Tibial nerve (tissue), 4 donors: ENCODE data around the gene FHL1. TPM values are rescaled to one million over a fixed set of nuclear protein-coding genes. Genes with fewer than 3 reads are reported as not detected.
"Not testable (repeated sequence)": the region's sequence is repeated elsewhere in the genome, so short reads cannot be mapped to it uniquely, and the experiment has no call there.

Source experiments
- DNase-seq, 2 donors: peaks; one replicate each; pipeline ENCODE4 v3.0.0-alpha.2; 2019; ENCODE audit warnings: low spot score in 2 of 2
- H3K27ac ChIP-seq, 4 donors: fragments of 200-600 bp; sonication (generic) in 3 of 4; one replicate each; pipeline ENCODE4 v1.5.1; 2017 to 2019; ENCODE audit warnings: mild to moderate bottlenecking in 1 of 4
- H3K27me3 ChIP-seq, 2 donors: fragments of 200-600 bp; sonication (generic) in 1 of 2; one replicate each; pipeline versions ENCODE4 v1.5.1 to v1.6.0; 2017 to 2019
- H3K36me3 ChIP-seq, 3 donors: fragments of 200-600 bp; sonication (generic); one replicate each; pipeline ENCODE4 v1.5.1; 2018 to 2019
- H3K4me1 ChIP-seq, 4 donors: fragments of 200-600 bp; sonication (generic) in 3 of 4; one replicate each; pipeline ENCODE4 v1.5.1; 2017 to 2019
- H3K4me3 ChIP-seq, 4 donors: fragments of 200-600 bp; sonication (generic) in 3 of 4; one replicate each; pipeline ENCODE4 v1.5.1; 2017 to 2019; ENCODE audit warnings: mild to moderate bottlenecking in 1 of 4, moderate library complexity in 1 of 4
- H3K9me3 ChIP-seq, 4 donors: fragments of 200-600 bp; sonication (generic) in 3 of 4; one replicate each; pipeline ENCODE4 v1.5.1; 2017 to 2019
- EP300 ChIP-seq, 2 donors: sonication (generic); formaldehyde crosslinking; IDR thresholded peaks; one replicate each; pipeline ENCODE4 v1.6.1; 2017; ENCODE audit warnings: antibody characterized with exemption in 2 of 2, mild to moderate bottlenecking in 1 of 2
- POLR2A ChIP-seq, 2 donors: fragments of 450-650 bp; IDR thresholded peaks; one replicate each; pipeline ENCODE4 v1.6.1; 2017; ENCODE audit warnings: antibody characterized with exemption in 2 of 2, mild to moderate bottlenecking in 2 of 2, moderate library complexity in 2 of 2
- WGBS, 2 donors: methylation state at CpG; one replicate each; pipeline ENCODE4 v1.1.5; 2018; 5-methylcytosine and 5-hydroxymethylcytosine counted together
- total RNA-seq, 4 donors: library from RNA; depleted of rRNA; stranded (reverse); fragments of >200 nt; gene quantifications; one replicate each; pipeline ENCODE4 v1.1.0, GENCODE V29; 2016
- TF ChIP-seq, protein P1 (sequence below), 5 experiments: fragments of 200-600 bp in 3 of 5; fragments of 450-650 bp in 2 of 5; sonication (generic) in 3 of 5; IDR thresholded peaks; one replicate each; pipeline ENCODE4 v1.5.1; 2016 to 2019; ENCODE audit warnings: antibody characterized with exemption in 5 of 5, mild to moderate bottlenecking in 3 of 5, moderate library complexity in 2 of 5

The FHL1 gene
- total RNA-seq, 4 donors from 2014 or later: 246 to 749 (median 333) TPM

- no peaks in the 10 kb centered on the region for H3K4me1 ChIP-seq
- H3K27me3 ChIP-seq: peaks cover 0 to 8% of the 10 kb centered on the region in 2 donors
- TF ChIP-seq POLR2A (IDR thresholded peaks at IDR 0.05): no peak
- TF ChIP-seq, protein P1, sequence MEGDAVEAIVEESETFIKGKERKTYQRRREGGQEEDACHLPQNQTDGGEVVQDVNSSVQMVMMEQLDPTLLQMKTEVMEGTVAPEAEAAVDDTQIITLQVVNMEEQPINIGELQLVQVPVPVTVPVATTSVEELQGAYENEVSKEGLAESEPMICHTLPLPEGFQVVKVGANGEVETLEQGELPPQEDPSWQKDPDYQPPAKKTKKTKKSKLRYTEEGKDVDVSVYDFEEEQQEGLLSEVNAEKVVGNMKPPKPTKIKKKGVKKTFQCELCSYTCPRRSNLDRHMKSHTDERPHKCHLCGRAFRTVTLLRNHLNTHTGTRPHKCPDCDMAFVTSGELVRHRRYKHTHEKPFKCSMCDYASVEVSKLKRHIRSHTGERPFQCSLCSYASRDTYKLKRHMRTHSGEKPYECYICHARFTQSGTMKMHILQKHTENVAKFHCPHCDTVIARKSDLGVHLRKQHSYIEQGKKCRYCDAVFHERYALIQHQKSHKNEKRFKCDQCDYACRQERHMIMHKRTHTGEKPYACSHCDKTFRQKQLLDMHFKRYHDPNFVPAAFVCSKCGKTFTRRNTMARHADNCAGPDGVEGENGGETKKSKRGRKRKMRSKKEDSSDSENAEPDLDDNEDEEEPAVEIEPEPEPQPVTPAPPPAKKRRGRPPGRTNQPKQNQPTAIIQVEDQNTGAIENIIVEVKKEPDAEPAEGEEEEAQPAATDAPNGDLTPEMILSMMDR (IDR thresholded peaks at IDR 0.05): no peak
- no peak for TF ChIP-seq EP300 (IDR thresholded peaks at IDR 0.05)
- DNase-seq: no peak
- H3K9me3 ChIP-seq: no peaks in the 10 kb centered on the region
- H3K4me3 ChIP-seq: no peak overlapping the region
- H3K27ac ChIP-seq: no peak overlapping the region
- 83 to 84% methylated on average over 8 of the region's 8 CpGs for WGBS, 2 donors
- H3K36me3 ChIP-seq: peaks cover 0 to 42% (median 0%) of the 10 kb centered on the region in 3 donors
These were observed 80.9 kb downstream of the FHL1 start for GRCh38 chrX:136227948-136228838.

GRCh38 chrX:136228839-136229207, 81.5 kb downstream of the FHL1 start:
- peaks cover 0 to 39% (median 0%) of the 10 kb centered on the region in 3 donors for H3K36me3 ChIP-seq
- H3K4me3 ChIP-seq: no peak overlapping the region
- H3K4me1 ChIP-seq: no peaks in the 10 kb centered on the region
- H3K9me3 ChIP-seq: no peaks in the 10 kb centered on the region
- no peak for DNase-seq
- WGBS, 2 donors: 63 to 69% methylated on average over 3 of the region's 3 CpGs
- H3K27me3 ChIP-seq: peaks cover 0 to 8% of the 10 kb centered on the region in 2 donors
- TF ChIP-seq EP300 (IDR thresholded peaks at IDR 0.05) (no peak), POLR2A (IDR thresholded peaks at IDR 0.05) (no peak)
- TF ChIP-seq, protein P1 (IDR thresholded peaks at IDR 0.05): no peak
- no peak overlapping the region for H3K27ac ChIP-seq

- TF ChIP-seq POLR2A (IDR thresholded peaks at IDR 0.05): no peak
- TF ChIP-seq EP300 (IDR thresholded peaks at IDR 0.05): no peak
- TF ChIP-seq, protein P1 (IDR thresholded peaks at IDR 0.05): no peak
- Histone ChIP-seq H3K27ac (no peak overlapping the region), H3K36me3 (peaks cover 0 to 18% (median 0%) of the 10 kb centered on the region in 3 donors), H3K27me3 (peaks cover 0 to 8% of the 10 kb centered on the region in 2 donors), H3K9me3 (no peaks in the 10 kb centered on the region), H3K4me1 (no peaks in the 10 kb centered on the region), H3K4me3 (no peak overlapping the region)
- WGBS, 2 donors: 63 to 72% methylated on average over 3 of the region's 3 CpGs
- DNase-seq: no peak
These were observed 89.7 kb downstream of the FHL1 start for GRCh38 chrX:136237074-136237473.

DNA sequence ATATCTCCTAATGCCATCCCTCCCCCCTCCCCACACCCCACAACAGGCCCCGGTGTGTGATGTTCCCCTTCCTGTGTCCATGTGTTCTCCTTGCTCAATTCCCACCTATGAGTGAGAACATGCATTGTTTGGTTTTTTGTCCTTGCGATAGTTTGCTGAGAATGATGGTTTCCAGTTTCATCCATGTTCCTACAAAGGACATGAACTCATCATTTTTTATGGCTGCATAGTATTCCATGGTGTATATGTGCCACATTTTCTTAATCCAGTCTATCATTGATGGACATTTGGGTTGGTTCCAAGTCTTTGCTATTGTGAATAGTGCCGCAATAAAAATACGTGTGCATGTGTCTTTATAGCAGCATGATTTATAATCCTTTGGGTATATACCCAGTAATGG, 90.5 kb downstream of the FHL1 start:
- not testable (repeated sequence) for H3K27ac ChIP-seq, H3K9me3 ChIP-seq, DNase-seq, H3K4me3 ChIP-seq, H3K4me1 ChIP-seq
- peaks cover 0 to 14% of the 10 kb centered on the region in 2 donors for H3K27me3 ChIP-seq
- 90 to 91% methylated on average over 4 of the region's 4 CpGs for WGBS, 2 donors
- H3K36me3 ChIP-seq: peaks cover 0 to 23% (median 0%) of the 10 kb centered on the region in 3 donors

- TF ChIP-seq, protein P1 (IDR thresholded peaks at IDR 0.05): no peak
- TF ChIP-seq POLR2A (IDR thresholded peaks at IDR 0.05): no peak
- TF ChIP-seq EP300 (IDR thresholded peaks at IDR 0.05): no peak
- H3K36me3 ChIP-seq: peaks cover 0 to 30% (median 0%) of the 10 kb centered on the region in 3 donors
- no peak overlapping the region for H3K4me3 ChIP-seq
- H3K4me1 ChIP-seq: peaks cover 0 to 8% (median 0%) of the 10 kb centered on the region in 4 donors
- DNase-seq: no peak
- 74 to 83% methylated on average over 6 of the region's 6 CpGs for WGBS, 2 donors
- no peaks in the 10 kb centered on the region for H3K9me3 ChIP-seq
- peaks cover 0 to 29% of the 10 kb centered on the region in 2 donors for H3K27me3 ChIP-seq
- H3K27ac ChIP-seq: no peak overlapping the region
These were observed 98.9 kb downstream of the FHL1 start for GRCh38 chrX:136246201-136246600.
